ENCODE results near the gene NLRC5. TPM values are rescaled to one million over a fixed set of nuclear protein-coding genes. Genes with fewer than 3 reads are reported as not detected.

Gene NLRC5
- total RNA-seq, 2 experiments from 2014 or later, result 199 to 305 TPM

DNA sequence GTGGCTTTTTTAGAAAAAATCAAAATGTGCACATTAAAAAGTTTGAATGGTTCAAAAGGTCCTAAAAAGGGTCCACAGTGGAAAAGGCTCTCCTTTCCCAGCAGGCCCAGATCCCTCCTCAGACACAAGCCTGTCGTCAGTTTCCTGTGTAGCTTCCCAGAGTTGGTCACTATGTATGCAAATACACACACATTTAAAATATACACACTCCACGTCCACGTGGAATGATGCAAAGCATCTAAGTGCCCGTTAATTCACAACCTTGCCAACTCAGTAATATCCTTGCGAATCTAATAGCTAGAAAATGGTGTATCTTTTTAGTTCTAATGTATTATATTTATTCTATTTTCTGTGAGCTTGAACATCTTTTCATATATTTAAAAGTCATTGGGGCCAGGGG is 17.7 kb downstream of the NLRC5 start:
- no peak overlapping the region; the same call in 1 of the 2 replicates for H2AFZ ChIP-seq (ENCODE audit: low read length)
- H3K9me2 ChIP-seq (ENCODE audit: insufficient read depth, low read length), result no peaks in the 10 kb centered on the region
- H3K4me1 ChIP-seq (ENCODE audit: insufficient read depth, low read length, poor library complexity, severe bottlenecking), result peaks cover 82% of the 10 kb centered on the region
- POLR2A ChIA-PET, result interaction anchor here (0.6 to 7.4 kb wide), 7 partner anchors 16 to 179 kb away, joined by 3 to 76 read pairs (median 4); partner anchors contain the start of genes NLRC5, PSME3IP1 and RSPRY1
- H4K20me1 ChIP-seq (ENCODE audit: insufficient read depth, low read length), result no peaks in the 10 kb centered on the region
- CTCF ChIA-PET (ENCODE audit: unreplicated experiment), result no interaction called here
- H3K27ac ChIP-seq (ENCODE audit: low read depth, low read length, poor library complexity, severe bottlenecking), result peak overlapping the region; percentile 42
- TF ChIP-seq CTCF (conservative IDR thresholded peaks at IDR 0.05; ENCODE audit: low read length) (no peak), EZH2phosphoT487 (IDR thresholded peaks at IDR 0.05; ENCODE audit: borderline replicate concordance, low read depth, low read length) (no peak)
- H3K79me2 ChIP-seq (ENCODE audit: insufficient read depth, low read depth, low read length), result peaks cover 87% of the 10 kb centered on the region
- peaks cover 47% of the 10 kb centered on the region for H3K36me3 ChIP-seq (ENCODE audit: insufficient read depth, low read length)
- TSS peak; percentile 14 for BruUV-seq (replicated peaks)
- H3K9me3 ChIP-seq (ENCODE audit: low read length), result no peaks in the 10 kb centered on the region
- peak overlapping the region; percentile 21 for H3K4me3 ChIP-seq (ENCODE audit: low read depth, low read length, poor library complexity, severe bottlenecking)
- peak overlapping the region; percentile 62 for H3K4me2 ChIP-seq (ENCODE audit: low read length)
- intact Hi-C loops (cut with micrococcal nuclease; ENCODE audit: unreplicated experiment), result no loop called here
- no peak for DNase-seq (ENCODE audit: low spot score)

GRCh38 chr16:57007530-57007929 is 18.2 kb downstream of the NLRC5 start:
- ChIA-PET CTCF (ENCODE audit: unreplicated experiment) (no interaction called here), POLR2A (interaction anchor here (0.6 to 7.4 kb wide), 8 partner anchors 16 to 178 kb away, joined by 3 to 76 read pairs (median 4); partner anchors contain the start of genes NLRC5, PSME3IP1 and RSPRY1)
- peak overlapping the region; percentile 62 for H3K4me2 ChIP-seq (ENCODE audit: low read length)
- H3K27ac ChIP-seq (ENCODE audit: low read depth, low read length, poor library complexity, severe bottlenecking), result peak overlapping the region; percentile 42
- DNase-seq (ENCODE audit: low spot score), result no peak
- H3K9me3 ChIP-seq (ENCODE audit: low read length), result no peaks in the 10 kb centered on the region
- H3K79me2 ChIP-seq (ENCODE audit: insufficient read depth, low read depth, low read length), result peaks cover 89% of the 10 kb centered on the region
- H3K4me3 ChIP-seq (ENCODE audit: low read depth, low read length, poor library complexity, severe bottlenecking), result peak overlapping the region; percentile 21
- BruUV-seq (replicated peaks), result no TSS peak
- peaks cover 49% of the 10 kb centered on the region for H3K36me3 ChIP-seq (ENCODE audit: insufficient read depth, low read length)
- no peaks in the 10 kb centered on the region for H4K20me1 ChIP-seq (ENCODE audit: insufficient read depth, low read length)
- H3K4me1 ChIP-seq (ENCODE audit: insufficient read depth, low read length, poor library complexity, severe bottlenecking), result peaks cover 86% of the 10 kb centered on the region
- intact Hi-C loops (cut with micrococcal nuclease; ENCODE audit: unreplicated experiment), result no loop called here
- TF ChIP-seq EZH2phosphoT487 (IDR thresholded peaks at IDR 0.05; ENCODE audit: borderline replicate concordance, low read depth, low read length), result no peak
- TF ChIP-seq CTCF (conservative IDR thresholded peaks at IDR 0.05; ENCODE audit: low read length), result no peak
- no peaks in the 10 kb centered on the region for H3K9me2 ChIP-seq (ENCODE audit: insufficient read depth, low read length)
- H2AFZ ChIP-seq (ENCODE audit: low read length), result no peak overlapping the region; the same call in 1 of the 2 replicates

GRCh38 chr16:57008440-57008839 is 19.1 kb downstream of the NLRC5 start:
- H3K9me2 ChIP-seq (ENCODE audit: insufficient read depth, low read length), result no peaks in the 10 kb centered on the region
- intact Hi-C loops (cut with micrococcal nuclease; ENCODE audit: unreplicated experiment), result no loop called here
- H3K4me2 ChIP-seq (ENCODE audit: low read length), result no peak overlapping the region
- H2AFZ ChIP-seq (ENCODE audit: low read length), result no peak overlapping the region
- no peak overlapping the region for H3K27ac ChIP-seq (ENCODE audit: low read depth, low read length, poor library complexity, severe bottlenecking)
- DNase-seq (ENCODE audit: low spot score), result no peak
- peaks cover 89% of the 10 kb centered on the region for H3K4me1 ChIP-seq (ENCODE audit: insufficient read depth, low read length, poor library complexity, severe bottlenecking)
- H3K36me3 ChIP-seq (ENCODE audit: insufficient read depth, low read length), result peaks cover 55% of the 10 kb centered on the region
- H3K79me2 ChIP-seq (ENCODE audit: insufficient read depth, low read depth, low read length), result peaks cover 98% of the 10 kb centered on the region
- ChIA-PET POLR2A (interaction anchor here (0.9 to 7.4 kb wide), 3 partner anchors 13 to 31 kb away, joined by 3 to 76 read pairs (median 4); no protein-coding TSS in a partner anchor), CTCF (ENCODE audit: unreplicated experiment) (no interaction called here)
- BruUV-seq (replicated peaks), result no TSS peak
- H3K9me3 ChIP-seq (ENCODE audit: low read length), result no peaks in the 10 kb centered on the region
- no peaks in the 10 kb centered on the region for H4K20me1 ChIP-seq (ENCODE audit: insufficient read depth, low read length)
- no peak overlapping the region for H3K4me3 ChIP-seq (ENCODE audit: low read depth, low read length, poor library complexity, severe bottlenecking)
- TF ChIP-seq CTCF (conservative IDR thresholded peaks at IDR 0.05; ENCODE audit: low read length), result no peak; the same call in 1 of the 2 replicates
